SH-SY5Y (cell line): Measurements from ENCODE around the gene NMNAT2.

Experiments used
- GATA2 ChIP-seq: IDR thresholded peaks from 2 replicates; pipeline ENCODE4 v1.6.1; 2011; ENCODE audit warnings: mild to moderate bottlenecking, low read depth, low read length
- GATA3 ChIP-seq: IDR thresholded peaks from 2 replicates; pipeline ENCODE4 v1.6.1; 2011; ENCODE audit warnings: low read depth, mild to moderate bottlenecking, low read length, moderate library complexity

- TF ChIP-seq GATA2 (no peak), GATA3 (no peak)
These were observed 45.5 kb downstream of the NMNAT2 start for GRCh38 chr1:183372586-183373230.
